B cell (primary cell): ENCODE measurements around the gene HIPK3. TPM values are rescaled to one million over a fixed set of nuclear protein-coding genes. Genes with fewer than 3 reads are reported as not detected.

Experiments
- ATAC-seq: fragments of 200-7000 bp; cut with Tn5 transposase; one replicate; pipeline ENCODE4 v1.10.0; 2021; ENCODE audit warnings: low read depth, mild to moderate bottlenecking, moderate number of reproducible peaks, moderate library complexity
- CTCF ChIA-PET: fragments of 350-600 bp; sonication (Branson Sonifier 250); formaldehyde crosslinking; loops from one replicate; lab custom pipeline; 2021; ENCODE audit warnings: antibody characterized with exemption, inconsistent platforms; lab: Charles Lee
- POLR2A ChIA-PET: fragments of 350-600 bp; sonication (Branson Sonifier 250); formaldehyde crosslinking; loops from one replicate; lab custom pipeline; 2021; ENCODE audit warnings: antibody characterized with exemption; lab: Charles Lee
- DNase-seq: peaks from one replicate; pipeline ENCODE4 v3.0.0; 2013
- H2AFZ ChIP-seq: 2 replicates; pipeline ENCODE4 v1.6.1; 2012; ENCODE audit warnings: mild to moderate bottlenecking, low read depth, low read length; ENCODE audit not compliant: insufficient read depth, poor library complexity, severe bottlenecking
- H3K27ac ChIP-seq, 2 donors: 1 replicate in 1 of 2; 2 replicates in 1 of 2; pipeline ENCODE4 v1.5.1; 2012 to 2013; ENCODE audit warnings: low read length in 2 of 2, mild to moderate bottlenecking in 2 of 2, moderate library complexity in 1 of 2
- H3K27me3 ChIP-seq, 4 experiments: fragments of 200-600 bp in 1 of 4; sonication (generic) in 1 of 4; replicated peaks in 1 of 4; 1 replicate in 2 of 4; 2 replicates in 2 of 4; pipeline versions ENCODE4 v1.6.1 to v1.7.0; 2013 to 2016; ENCODE audit warnings: low read length in 3 of 4, mild to moderate bottlenecking in 2 of 4, mixed read lengths in 1 of 4, moderate library complexity in 1 of 4; ENCODE audit not compliant: insufficient read depth in 4 of 4, control insufficient read depth in 3 of 4; ENCODE audit errors: control extremely low read depth in 1 of 4
- H3K36me3 ChIP-seq, 2 experiments: replicated peaks in 1 of 2; 1 replicate in 1 of 2; 2 replicates in 1 of 2; pipeline versions ENCODE4 v1.6.1 to v1.7.1; 2013; ENCODE audit warnings: low read length in 1 of 2; ENCODE audit not compliant: insufficient read depth in 2 of 2, control insufficient read depth in 1 of 2; ENCODE audit errors: control extremely low read depth in 1 of 2, extremely low read depth in 1 of 2
- H3K4me1 ChIP-seq, 2 donors: fragments of 200-600 bp in 1 of 2; sonication (generic) in 1 of 2; 1 replicate in 1 of 2; 2 replicates in 1 of 2; pipeline versions ENCODE4 v1.5.1 to v1.6.1; 2013 to 2017; ENCODE audit warnings: low read length in 2 of 2; ENCODE audit not compliant: control insufficient read depth in 2 of 2, insufficient read depth in 2 of 2
- H3K4me2 ChIP-seq: replicated peaks from 2 replicates; pipeline ENCODE3; 2012; ENCODE audit warnings: mild to moderate bottlenecking, low read depth, low read length; ENCODE audit not compliant: poor library complexity, severe bottlenecking
- H3K4me3 ChIP-seq, 5 experiments: fragments of 200-600 bp in 1 of 5; sonication (generic) in 1 of 5; 1 replicate in 3 of 5; 2 replicates in 2 of 5; pipeline versions ENCODE4 v1.5.1 to v1.7.0; 2011 to 2016; ENCODE audit warnings: low read length in 4 of 5, mild to moderate bottlenecking in 4 of 5, low read depth in 2 of 5, control low read depth in 1 of 5, moderate library complexity in 1 of 5; ENCODE audit not compliant: insufficient read depth in 1 of 5; ENCODE audit errors: control extremely low read depth in 1 of 5, extremely low read depth in 1 of 5
- H3K79me2 ChIP-seq: fragments of 200-600 bp; sonication (generic); one replicate; pipeline ENCODE4 v1.6.0; 2016; ENCODE audit warnings: low read length; ENCODE audit not compliant: control insufficient read depth, insufficient read depth
- H3K9ac ChIP-seq: fragments of 200-600 bp; sonication (generic); 2 replicates; pipeline ENCODE4 v1.6.1; 2017; ENCODE audit warnings: mild to moderate bottlenecking, low read length, moderate library complexity
- H3K9me3 ChIP-seq, 3 donors: one replicate each; pipeline versions ENCODE4 v1.6.1 to v1.7.1; 2013; ENCODE audit warnings: low read length in 2 of 3; ENCODE audit not compliant: control insufficient read depth in 2 of 3, insufficient read depth in 1 of 3; ENCODE audit errors: control extremely low read depth in 1 of 3
- H4K20me1 ChIP-seq: 2 replicates; pipeline ENCODE4 v1.6.0; 2012; ENCODE audit warnings: mild to moderate bottlenecking, low read length; ENCODE audit not compliant: insufficient read depth, control insufficient read depth, poor library complexity, severe bottlenecking
- H3K27ac Mint-ChIP-seq: one replicate; pipeline ENCODE4 v1.8.0; 2021; ENCODE audit warnings: mixed read lengths
- H3K27me3 Mint-ChIP-seq: one replicate; pipeline ENCODE4 v1.8.0; 2021; ENCODE audit warnings: mixed read lengths
- H3K4me1 Mint-ChIP-seq: one replicate; pipeline ENCODE4 v1.8.0; 2021; ENCODE audit warnings: mixed read lengths
- H3K4me3 Mint-ChIP-seq: one replicate; pipeline ENCODE4 v1.8.0; 2021; ENCODE audit warnings: mixed read lengths
- H3K9me3 Mint-ChIP-seq: one replicate; pipeline ENCODE4 v1.8.0; 2022; ENCODE audit warnings: mixed read lengths; ENCODE audit not compliant: insufficient read depth
- CTCF ChIP-seq: fragments of 200-600 bp; IDR thresholded peaks from one replicate; pipeline ENCODE4 v1.8.0; 2022; ENCODE audit warnings: antibody characterized with exemption, mild to moderate bottlenecking
- EZH2 ChIP-seq: IDR thresholded peaks from 2 replicates; pipeline ENCODE4 v1.6.1; 2012; ENCODE audit warnings: borderline replicate concordance, low read depth, mild to moderate bottlenecking, moderate library complexity, low read length; ENCODE audit not compliant: insufficient read depth, poor library complexity, severe bottlenecking
- WGBS: methylation state at CpG from one replicate; pipeline ENCODE4 v1.1.5; 2013; ENCODE audit warnings: missing lambda C conversion rate; ENCODE audit not compliant: insufficient coverage; 5-methylcytosine and 5-hydroxymethylcytosine counted together
- intact Hi-C: fragments of 100-400 bp; cut with micrococcal nuclease; formaldehyde crosslinking; loops from one replicate; pipeline ENCODE4 v1.10.0; 2022
- polyA plus RNA-seq: library from polyadenylated mRNA; depleted of rRNA; stranded (reverse); fragments of >200 nt; gene quantifications from 2 replicates; pipeline ENCODE4 v1.2.3, GENCODE V29; 2012
- total RNA-seq, 2 donors: library from RNA; stranded (reverse); fragments of 120-200 nt in 1 of 2; gene quantifications; 1 replicate in 1 of 2; 2 replicates in 1 of 2; pipeline versions ENCODE4 v1.2.3 to v1.2.4, GENCODE V29; 2013 to 2022

HIPK3 gene
- total and polyA plus RNA-seq, 2 donors (not counting 1 experiment from before 2014, with no cell fraction given), result 13.1 to 81.6 TPM

DNA sequence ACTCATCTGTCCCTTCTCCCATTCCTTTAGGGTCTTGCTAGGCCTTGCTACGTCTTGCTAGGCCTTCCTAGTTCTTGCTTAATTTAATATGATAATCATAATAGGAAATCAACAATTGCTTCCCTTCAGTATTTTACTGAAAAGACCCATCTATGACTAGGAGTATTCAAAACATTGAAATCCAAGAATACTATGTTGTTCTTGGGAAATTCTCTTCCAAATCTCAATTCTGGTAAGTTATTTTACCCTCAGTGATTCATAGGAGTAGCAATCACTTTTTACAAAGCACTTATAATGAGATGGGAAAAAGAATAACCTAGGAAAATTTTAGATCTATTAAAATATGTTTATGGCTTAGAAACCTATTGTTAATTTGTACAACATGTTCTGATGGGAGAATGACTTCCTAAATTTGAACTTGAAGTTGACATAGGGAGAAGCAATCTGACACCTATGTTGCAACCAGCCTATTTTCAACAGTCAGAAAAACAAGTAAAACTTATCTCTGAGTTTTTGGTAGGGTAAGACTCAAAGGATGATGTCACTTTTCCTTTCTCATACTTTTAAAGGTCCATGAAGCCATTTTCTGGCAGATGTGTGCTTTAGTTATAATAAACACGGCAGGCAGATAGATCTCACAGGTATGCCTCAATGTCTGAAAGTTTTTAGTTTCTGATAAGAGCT is 29.5 kb upstream of the HIPK3 start:
- Histone ChIP-seq H3K4me2 (no peak overlapping the region), H3K36me3 (no peaks in the 10 kb centered on the region), H3K27ac (no peak overlapping the region), H3K4me3 (no peak overlapping the region), H3K79me2 (no peaks in the 10 kb centered on the region), H2AFZ (no peak overlapping the region), H3K27me3 (no peaks in the 10 kb centered on the region), H3K4me1 (peaks cover 0 to 2% of the 10 kb centered on the region in 2 donors), H3K9me3 (no peaks in the 10 kb centered on the region), H4K20me1 (no peaks in the 10 kb centered on the region), H3K9ac (no peak overlapping the region)
- intact Hi-C loops, result no loop called here
- no peak for ATAC-seq
- Mint-ChIP-seq H3K4me1 (no peaks in the 10 kb centered on the region), H3K27me3 (no peaks in the 10 kb centered on the region), H3K9me3 (no peaks in the 10 kb centered on the region), H3K4me3 (no peak overlapping the region), H3K27ac (no peak overlapping the region)
- no peak for DNase-seq
- WGBS, result 100% methylated on average over 1 of the region's 2 CpGs
- ChIA-PET POLR2A (no interaction called here), CTCF (no interaction called here)
- TF ChIP-seq EZH2 (no peak), CTCF (no peak)

DNA sequence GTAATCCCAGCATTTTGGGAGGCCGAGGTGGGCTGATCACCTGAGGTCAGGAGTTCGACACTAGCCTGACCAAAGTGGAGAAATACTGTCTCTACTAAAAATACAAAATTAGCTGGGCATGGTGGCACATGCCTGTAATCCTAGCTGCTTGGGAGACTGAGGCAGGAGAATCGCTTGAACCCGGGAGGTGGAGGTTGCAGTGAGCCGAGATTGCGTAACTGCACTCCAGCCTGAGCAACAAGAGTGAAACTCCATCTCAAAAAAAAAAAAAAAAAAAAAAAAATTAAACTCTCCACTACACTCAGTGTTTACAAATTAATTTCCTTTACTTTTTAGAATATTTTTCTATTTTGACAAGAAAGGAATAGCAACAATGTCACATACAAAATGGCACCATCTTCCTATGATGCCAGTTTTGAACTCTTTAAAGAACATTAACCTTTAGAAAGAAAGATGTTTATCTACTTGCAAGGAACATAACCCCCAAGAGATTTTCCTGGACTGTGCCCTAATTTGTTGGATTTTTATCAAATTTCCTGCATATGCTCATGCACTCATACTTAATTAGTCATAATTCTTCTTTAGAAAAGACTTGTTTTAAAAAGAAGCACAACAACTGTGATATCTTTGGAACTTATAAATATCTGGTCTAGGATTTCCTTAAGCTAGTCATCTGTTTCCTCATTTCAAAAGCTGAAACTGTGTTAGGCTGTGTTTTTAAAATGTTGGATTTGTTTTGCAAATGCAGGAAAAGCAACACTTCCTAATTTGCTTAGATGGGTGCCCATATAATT is 22.6 kb upstream of the HIPK3 start:
- intact Hi-C loops, result no loop called here
- no peak overlapping the region for H2AFZ ChIP-seq
- no peaks in the 10 kb centered on the region for H3K27me3 Mint-ChIP-seq

More for the DNA sequence above, 22.6 kb upstream of the HIPK3 start:
- Histone ChIP-seq H3K9me3 (no peaks in the 10 kb centered on the region), H3K27me3 (no peaks in the 10 kb centered on the region), H3K36me3 (no peaks in the 10 kb centered on the region), H3K9ac (no peak overlapping the region), H3K79me2 (no peaks in the 10 kb centered on the region), H3K4me2 (no peak overlapping the region), H3K4me3 (no peak overlapping the region), H4K20me1 (no peaks in the 10 kb centered on the region), H3K27ac (no peak overlapping the region), H3K4me1 (no peaks in the 10 kb centered on the region)
- WGBS, result no CpG with 5 or more reads among the region's 6 CpGs
- TF ChIP-seq EZH2 (no peak), CTCF (no peak)
- CTCF ChIA-PET, result no interaction called here
- no peak for ATAC-seq
- Mint-ChIP-seq H3K9me3 (no peaks in the 10 kb centered on the region), H3K4me1 (peaks cover 5% of the 10 kb centered on the region), H3K4me3 (no peak overlapping the region), H3K27ac (no peak overlapping the region)
- no peak for DNase-seq
- POLR2A ChIA-PET, result no interaction called here
